NCI-H510A treated with DMSO at 0.1 percent for 48 hours (cell line): Measurements from ENCODE around the gene TEX29.

Source experiments
- DNase-seq: peaks from one replicate; lab custom pipeline; 2025; lab: John Stamatoyannopoulos, UW

TEX29 gene

GRCh38 chr13:111291908-111292307, 28.5 kb upstream of the TEX29 start:
- DNase-seq: no peak

GRCh38 chr13:111292710-111293485, 27.5 kb upstream of the TEX29 start:
- no peak for DNase-seq

DNA sequence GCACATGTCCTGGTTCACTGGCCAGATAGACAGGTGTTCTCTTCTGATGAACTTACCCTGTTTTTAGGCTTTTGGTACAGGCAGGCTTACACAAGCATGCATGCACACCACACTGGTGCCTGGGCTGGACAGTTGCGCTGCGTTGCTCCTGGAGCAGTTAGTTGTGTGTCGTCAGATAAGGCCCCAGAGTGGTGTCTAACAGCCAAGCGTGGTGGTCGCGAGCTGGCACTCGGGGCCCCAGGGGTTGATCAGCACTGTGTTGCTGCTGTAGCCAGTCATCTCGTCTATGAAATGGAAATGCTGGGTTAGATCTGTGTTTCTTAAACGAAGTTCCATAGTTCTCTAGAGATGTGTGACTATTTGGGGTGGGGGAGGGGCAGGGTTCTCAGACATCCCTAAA, 24.6 kb upstream of the TEX29 start:
- no peak for DNase-seq

DNA sequence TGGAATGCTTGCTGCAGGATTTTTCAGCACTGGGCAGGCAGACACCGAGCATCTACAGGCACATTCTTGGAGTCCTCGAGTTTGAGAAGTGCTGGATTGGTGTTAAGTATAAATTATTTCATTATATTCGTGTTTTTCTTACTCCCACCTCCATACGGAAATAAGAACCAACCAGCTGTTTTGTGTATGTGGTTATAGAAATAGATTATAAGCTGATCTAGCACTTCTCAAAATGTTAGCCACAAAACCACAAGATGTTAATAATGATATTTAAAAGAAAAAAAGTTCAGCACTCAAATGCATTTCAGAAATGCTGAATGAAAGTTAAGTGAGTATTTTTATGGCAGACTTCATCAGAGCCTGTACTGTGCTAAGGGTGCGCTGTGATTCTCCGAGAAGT, 24.0 kb upstream of the TEX29 start:
- no peak for DNase-seq

GRCh38 chr13:111298214-111298975, 22.0 kb upstream of the TEX29 start:
- DNase-seq: no peak

DNA sequence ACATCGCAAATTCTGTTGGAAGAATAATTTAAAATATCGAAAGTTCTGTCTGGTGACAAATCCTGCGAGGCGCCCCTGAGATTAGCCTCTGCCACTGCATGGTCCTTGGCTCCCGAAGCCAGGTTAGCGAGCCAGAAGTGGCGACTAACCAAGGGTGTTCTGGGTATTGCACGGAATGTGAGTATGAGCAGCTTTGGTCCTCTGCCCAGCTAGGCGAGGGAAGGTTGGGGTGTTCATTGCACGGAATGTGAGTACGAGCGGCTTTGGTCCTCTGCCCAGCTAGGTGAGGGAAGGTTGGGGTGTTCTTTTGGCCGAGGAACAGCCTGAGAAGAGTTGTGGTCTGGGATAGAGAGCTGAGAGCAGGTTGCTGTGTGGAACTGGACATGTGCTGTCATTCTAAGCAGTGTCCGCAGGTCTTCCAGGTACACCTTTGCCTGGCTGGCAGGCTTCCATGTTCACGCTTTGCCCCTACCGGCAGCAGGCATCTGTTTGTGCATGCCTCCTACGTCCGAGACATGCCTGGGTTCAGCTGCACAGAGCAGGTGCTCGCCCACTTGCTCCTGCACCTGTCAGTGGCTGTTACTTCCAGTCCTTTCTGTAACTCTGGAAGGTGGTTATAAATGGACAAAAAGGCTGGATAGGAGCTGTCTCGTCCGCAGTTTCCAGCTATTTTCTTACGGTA, 18.3 kb upstream of the TEX29 start:
- peak; percentile 41 for DNase-seq

DNA sequence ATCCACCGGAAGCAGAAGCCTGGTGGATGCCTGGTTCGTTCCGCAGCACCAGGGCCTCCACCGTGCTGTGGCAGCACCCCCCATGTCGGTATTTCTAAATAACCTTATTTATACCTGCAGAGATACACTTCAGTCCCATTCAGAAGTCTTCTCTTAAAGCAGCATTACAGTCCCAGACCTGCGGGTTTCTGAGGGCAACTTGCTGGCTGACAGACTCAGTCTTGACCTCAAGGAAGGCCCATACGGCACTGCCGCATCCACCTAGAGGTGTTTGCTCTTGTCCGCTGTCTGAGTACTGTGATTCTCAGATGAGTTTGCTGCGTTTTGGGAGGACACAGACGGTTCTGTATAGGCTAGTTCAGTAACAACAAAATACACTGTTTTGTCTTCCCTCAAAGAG, 16.9 kb upstream of the TEX29 start:
- DNase-seq: no peak

GRCh38 chr13:111304041-111304544, 16.3 kb upstream of the TEX29 start:
- no peak for DNase-seq

DNA sequence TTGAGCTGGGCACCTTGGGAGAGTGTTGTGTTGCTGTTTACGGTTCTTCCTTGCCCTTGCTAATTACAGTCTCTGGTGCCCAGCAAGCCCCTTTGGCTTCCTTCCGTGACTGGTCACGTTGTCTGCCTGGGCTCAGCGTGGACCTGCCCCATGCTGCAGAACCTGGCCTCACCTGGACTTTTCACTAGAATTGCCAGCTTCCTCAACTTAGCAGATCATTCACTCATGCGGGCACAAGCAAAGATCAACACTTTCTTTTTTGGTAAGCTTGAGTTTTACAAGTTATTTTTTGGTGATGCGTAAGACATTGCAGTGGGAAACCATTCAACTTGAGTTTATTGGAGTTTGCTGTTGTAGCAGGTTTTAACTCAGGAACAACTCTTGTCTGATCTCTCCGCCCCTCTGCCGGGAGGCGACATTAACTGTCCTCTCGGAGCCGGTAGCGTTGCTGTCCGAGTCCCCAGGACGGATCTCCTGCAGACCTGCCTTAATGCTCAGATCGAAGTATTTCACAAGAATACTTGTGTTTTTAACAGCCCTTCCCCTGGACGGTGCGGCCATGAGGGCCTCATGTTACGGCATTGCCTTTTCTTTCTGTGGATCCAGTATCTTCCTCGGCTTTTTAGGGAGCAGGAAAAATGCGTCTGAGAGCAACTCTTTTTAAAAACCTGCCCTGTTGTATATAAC, 15.7 kb upstream of the TEX29 start:
- no peak for DNase-seq

DNA sequence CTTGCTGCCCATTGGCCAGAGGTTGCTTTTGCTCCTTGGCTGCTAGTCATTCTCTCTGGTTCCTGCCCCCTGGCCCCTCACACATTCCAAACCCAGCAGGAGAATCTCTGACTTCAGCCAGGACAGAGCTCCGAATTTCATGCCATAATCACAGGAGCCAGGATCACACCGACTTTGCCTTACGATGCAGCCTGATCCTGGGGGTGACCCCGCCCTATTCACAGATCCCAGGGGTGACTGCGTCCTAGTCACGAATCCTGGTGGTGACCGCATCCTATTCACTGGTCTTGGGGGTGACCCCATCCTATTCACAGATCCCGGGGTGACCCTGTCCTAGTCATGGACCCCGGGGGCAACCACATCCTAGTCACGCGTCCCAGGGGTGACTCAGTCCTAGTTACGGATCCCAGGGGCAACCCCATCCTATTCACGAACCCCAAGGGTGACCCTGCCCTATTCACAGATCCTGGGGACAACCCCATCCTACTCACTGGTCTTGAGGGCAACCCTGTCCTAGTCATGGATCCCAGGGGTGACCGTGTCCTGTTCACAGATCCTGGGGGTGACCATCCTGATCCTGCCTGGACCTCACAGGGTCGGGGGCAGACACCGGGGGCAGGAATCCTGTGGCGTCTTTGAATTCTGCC, 7.4 kb upstream of the TEX29 start:
- DNase-seq: no peak

DNA sequence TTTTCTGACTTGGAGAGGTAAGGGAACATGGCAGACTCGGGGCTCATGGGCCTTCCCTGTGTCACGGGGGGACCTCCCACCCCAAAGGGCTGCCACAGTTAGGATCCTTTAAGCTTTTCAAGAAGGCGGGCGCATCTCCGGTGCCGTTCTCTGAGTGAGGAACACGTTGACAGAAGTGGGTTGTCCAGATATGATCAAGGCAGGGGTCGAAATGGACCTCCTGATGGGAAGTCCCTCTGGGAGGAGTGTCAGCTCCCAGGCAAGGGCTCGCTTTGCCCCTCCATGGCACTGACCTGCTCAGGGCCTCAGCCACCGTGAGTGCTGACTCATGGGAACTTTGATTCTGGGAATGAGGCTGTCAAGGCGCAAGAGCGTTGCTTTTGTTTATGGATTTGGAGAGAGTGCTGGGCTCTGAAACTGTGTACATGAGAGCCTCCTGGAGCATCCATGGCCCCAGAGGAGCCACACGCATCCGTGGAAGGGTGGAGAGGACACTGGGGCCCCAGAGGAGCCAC, 6.5 kb upstream of the TEX29 start:
- DNase-seq: no peak

GRCh38 chr13:111314852-111315251, 5.6 kb upstream of the TEX29 start:
- DNase-seq: no peak

GRCh38 chr13:111315347-111315995, 5.0 kb upstream of the TEX29 start:
- DNase-seq: no peak

GRCh38 chr13:111316161-111316730, 4.2 kb upstream of the TEX29 start:
- DNase-seq: no peak

GRCh38 chr13:111317042-111317550, 3.3 kb upstream of the TEX29 start:
- no peak for DNase-seq

GRCh38 chr13:111317571-111318345, 2.7 kb upstream of the TEX29 start:
- no peak for DNase-seq

DNA sequence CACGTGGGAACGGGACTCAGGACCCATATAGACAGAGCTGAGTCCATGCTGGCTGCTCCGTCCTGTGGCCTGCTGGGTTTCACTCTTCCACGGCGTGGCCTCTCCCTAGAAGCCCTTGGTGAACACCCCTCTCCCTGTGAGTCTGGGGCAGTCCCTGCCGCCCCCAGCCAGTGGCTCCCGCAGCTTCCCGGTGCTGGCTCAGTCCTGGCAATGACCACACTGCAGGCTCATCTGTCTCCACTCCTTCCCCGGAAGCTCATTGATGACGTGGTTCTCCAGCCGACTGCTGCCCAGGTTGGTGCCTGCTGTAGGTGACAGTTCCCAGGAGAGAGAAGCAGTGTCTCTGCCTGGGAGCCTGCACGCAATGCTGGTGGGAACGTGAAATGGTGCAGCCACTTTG, 2.1 kb upstream of the TEX29 start:
- no peak for DNase-seq

GRCh38 chr13:111319521-111319920, 921 bp upstream of the TEX29 start:
- no peak for DNase-seq
